ENCODE measurements around the gene BCKDHA.

BCKDHA gene

GRCh38 chr19:41411100-41411967 is 13.7 kb downstream of the BCKDHA start:
- DNase-seq (ENCODE audit: low read depth in 2 of 2): no peak
- H3K4me3 ChIP-seq (replicated peaks in 1 of 2; ENCODE audit: low read depth in 2 of 2, low read length in 2 of 2): no peak overlapping the region
- TF ChIP-seq CTCF (IDR thresholded peaks at IDR 0.05; ENCODE audit: low read depth, low read length): no peak

DNA sequence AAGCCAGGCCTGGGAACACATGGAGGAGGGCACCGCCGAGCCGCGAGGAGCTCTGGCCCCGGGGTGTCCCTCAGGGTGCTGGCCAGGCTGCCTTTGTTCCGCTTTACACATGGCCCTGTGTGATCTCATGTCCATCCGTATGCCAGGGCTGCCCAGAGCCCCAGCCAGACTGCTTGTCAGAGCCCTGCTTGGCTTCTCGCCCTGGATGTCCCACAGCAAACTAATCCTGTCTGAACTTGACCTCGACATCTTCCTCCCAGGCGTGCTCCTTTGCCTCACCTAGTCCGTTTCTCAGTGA is 14.3 kb downstream of the BCKDHA start:
- no peak overlapping the region for H3K4me3 ChIP-seq (replicated peaks in 1 of 2; ENCODE audit: low read depth in 2 of 2, low read length in 2 of 2)
- no peak for TF ChIP-seq CTCF (IDR thresholded peaks at IDR 0.05; ENCODE audit: low read depth, low read length)

GRCh38 chr19:41412953-41413352 is 15.3 kb downstream of the BCKDHA start:
- no peak for TF ChIP-seq CTCF (IDR thresholded peaks at IDR 0.05; ENCODE audit: low read depth, low read length)
- no peak overlapping the region for H3K4me3 ChIP-seq (replicated peaks in 1 of 2; ENCODE audit: low read depth in 2 of 2, low read length in 2 of 2)
- DNase-seq (ENCODE audit: low read depth in 2 of 2): no peak

More for the DNA sequence above, 14.3 kb downstream of the BCKDHA start:
- DNase-seq (ENCODE audit: low read depth in 2 of 2): no peak

- no peak overlapping the region for H3K4me3 ChIP-seq (replicated peaks in 1 of 2; ENCODE audit: low read depth in 2 of 2, low read length in 2 of 2)
- no peak for TF ChIP-seq CTCF (IDR thresholded peaks at IDR 0.05; ENCODE audit: low read depth, low read length)
- DNase-seq (ENCODE audit: low read depth in 2 of 2): no peak
These were observed 16.3 kb downstream of the BCKDHA start for GRCh38 chr19:41413947-41414346.

GRCh38 chr19:41414461-41414860 is 16.8 kb downstream of the BCKDHA start:
- no peak for TF ChIP-seq CTCF (IDR thresholded peaks at IDR 0.05; ENCODE audit: low read depth, low read length)
- DNase-seq (ENCODE audit: low read depth in 2 of 2): no peak
- H3K4me3 ChIP-seq (replicated peaks in 1 of 2; ENCODE audit: low read depth in 2 of 2, low read length in 2 of 2): no peak overlapping the region

GRCh38 chr19:41415154-41415571 is 17.5 kb downstream of the BCKDHA start:
- no peak for DNase-seq (ENCODE audit: low read depth in 2 of 2)
- no peak for TF ChIP-seq CTCF (IDR thresholded peaks at IDR 0.05; ENCODE audit: low read depth, low read length)
- H3K4me3 ChIP-seq (replicated peaks in 1 of 2; ENCODE audit: low read depth in 2 of 2, low read length in 2 of 2): no peak overlapping the region
